Measurements from ENCODE around the gene TMLHE.
"Not testable (repeated sequence)": the region's sequence is repeated elsewhere in the genome, so short reads cannot be mapped to it uniquely, and the experiment has no call there.

TMLHE gene

GRCh38 chrX:155544881-155545280 lies 67.9 kb downstream of the TMLHE start:
- no CpG with 5 or more reads among the region's 2 CpGs for WGBS, 2 donors (ENCODE audit: extremely low coverage in 2 of 2, insufficient read length in 2 of 2, insufficient replicate concordance in 1 of 2)

GRCh38 chrX:155535866-155536265 lies 76.9 kb downstream of the TMLHE start:
- H2BK120ac ChIP-seq (ENCODE audit: low read depth, low read length), result no peak overlapping the region
- H2AK5ac ChIP-seq (ENCODE audit: low read depth, low read length), result no peak overlapping the region
- no peaks in the 10 kb centered on the region for H3K27me3 ChIP-seq (ENCODE audit: control insufficient read depth in 3 of 3, insufficient read depth in 3 of 3, low read depth in 1 of 3, low read length in 3 of 3)
- no peak overlapping the region for H2BK5ac ChIP-seq (ENCODE audit: low read length)
- no peak overlapping the region for H3K27ac ChIP-seq (replicated peaks; ENCODE audit: low read length)
- H3K4me1 ChIP-seq (ENCODE audit: control insufficient read depth in 2 of 2, insufficient read depth in 1 of 2, low read depth in 1 of 2, low read length in 2 of 2), result no peaks in the 10 kb centered on the region
- H3K9me3 ChIP-seq (replicated peaks in 1 of 2; ENCODE audit: control insufficient read depth in 2 of 2, insufficient read depth in 1 of 2, low read depth in 1 of 2, low read length in 2 of 2), result no peaks in the 10 kb centered on the region
- no peak overlapping the region for H3K4me3 ChIP-seq (ENCODE audit: low read length in 2 of 2)
- WGBS, 2 donors (ENCODE audit: extremely low coverage in 2 of 2, insufficient read length in 2 of 2, insufficient replicate concordance in 1 of 2), result no CpG with 5 or more reads among the region's 1 CpG
- no peak overlapping the region for H2BK12ac ChIP-seq (ENCODE audit: low read length)
- H4K91ac ChIP-seq (ENCODE audit: low read depth, low read length, poor library complexity), result no peak overlapping the region
- no peak overlapping the region for H3K4me2 ChIP-seq (ENCODE audit: insufficient read depth, low read length, poor library complexity, severe bottlenecking)
- no peak overlapping the region for H3K14ac ChIP-seq (ENCODE audit: low read length)
- no peak overlapping the region for H2AFZ ChIP-seq (ENCODE audit: low read length)
- H3K23ac ChIP-seq (ENCODE audit: low read depth, low read length, poor library complexity), result no peak overlapping the region
- no peaks in the 10 kb centered on the region for H3K36me3 ChIP-seq (replicated peaks in 1 of 2; ENCODE audit: control insufficient read depth in 2 of 2, insufficient read depth in 2 of 2, low read length in 2 of 2)
- DNase-seq (ENCODE audit: low spot score), result no peak
- H3K4ac ChIP-seq (ENCODE audit: low read length), result no peak overlapping the region
- H3K79me1 ChIP-seq (ENCODE audit: low read depth, low read length), result no peaks in the 10 kb centered on the region
- H3K9ac ChIP-seq (ENCODE audit: low read depth, low read length, poor library complexity), result no peak overlapping the region
- H4K8ac ChIP-seq (ENCODE audit: low read depth, low read length), result no peak overlapping the region
- no peak overlapping the region for H3K18ac ChIP-seq (ENCODE audit: low read length)
- H2BK15ac ChIP-seq (ENCODE audit: low read length), result no peak overlapping the region

More at GRCh38 chrX:155544881-155545280, 67.9 kb downstream of the TMLHE start:
- no peaks in the 10 kb centered on the region for H3K27me3 ChIP-seq (ENCODE audit: control insufficient read depth in 3 of 3, insufficient read depth in 3 of 3, low read depth in 1 of 3, low read length in 3 of 3)
- H3K4me1 ChIP-seq (ENCODE audit: control insufficient read depth in 2 of 2, insufficient read depth in 1 of 2, low read depth in 1 of 2, low read length in 2 of 2), result no peaks in the 10 kb centered on the region
- no peak for DNase-seq (ENCODE audit: low spot score)
- no peak overlapping the region for H3K4ac ChIP-seq (ENCODE audit: low read length)
- H2BK15ac ChIP-seq (ENCODE audit: low read length), result no peak overlapping the region
- no peak overlapping the region for H3K27ac ChIP-seq (replicated peaks; ENCODE audit: low read length)
- no peak overlapping the region for H4K8ac ChIP-seq (ENCODE audit: low read depth, low read length)
- H3K9me3 ChIP-seq (replicated peaks in 1 of 2; ENCODE audit: control insufficient read depth in 2 of 2, insufficient read depth in 1 of 2, low read depth in 1 of 2, low read length in 2 of 2), result peaks cover 2 to 11% of the 10 kb centered on the region in 2 donors
- no peak overlapping the region for H3K18ac ChIP-seq (ENCODE audit: low read length)
- no peak overlapping the region for H3K4me3 ChIP-seq (ENCODE audit: low read length in 2 of 2)
- no peak overlapping the region for H2BK5ac ChIP-seq (ENCODE audit: low read length)
- no peak overlapping the region for H2AK5ac ChIP-seq (ENCODE audit: low read depth, low read length)
- no peaks in the 10 kb centered on the region for H3K79me1 ChIP-seq (ENCODE audit: low read depth, low read length)
- H3K9ac ChIP-seq (ENCODE audit: low read depth, low read length, poor library complexity), result no peak overlapping the region
- no peak overlapping the region for H3K23ac ChIP-seq (ENCODE audit: low read depth, low read length, poor library complexity)
- H3K36me3 ChIP-seq (replicated peaks in 1 of 2; ENCODE audit: control insufficient read depth in 2 of 2, insufficient read depth in 2 of 2, low read length in 2 of 2), result peaks cover 3 to 10% of the 10 kb centered on the region in 2 donors
- H4K91ac ChIP-seq (ENCODE audit: low read depth, low read length, poor library complexity), result no peak overlapping the region
- H3K4me2 ChIP-seq (ENCODE audit: insufficient read depth, low read length, poor library complexity, severe bottlenecking), result no peak overlapping the region
- no peak overlapping the region for H2AFZ ChIP-seq (ENCODE audit: low read length)
- no peak overlapping the region for H2BK12ac ChIP-seq (ENCODE audit: low read length)
- no peak overlapping the region for H2BK120ac ChIP-seq (ENCODE audit: low read depth, low read length)
- no peak overlapping the region for H3K14ac ChIP-seq (ENCODE audit: low read length)

GRCh38 chrX:155534800-155535199 lies 78.0 kb downstream of the TMLHE start:
- no peak overlapping the region for H2BK12ac ChIP-seq (ENCODE audit: low read length)
- H3K4ac ChIP-seq (ENCODE audit: low read length), result no peak overlapping the region
- H2BK5ac ChIP-seq (ENCODE audit: low read length), result no peak overlapping the region
- no peak overlapping the region for H2AK5ac ChIP-seq (ENCODE audit: low read depth, low read length)
- H4K8ac ChIP-seq (ENCODE audit: low read depth, low read length), result no peak overlapping the region
- no peaks in the 10 kb centered on the region for H3K4me1 ChIP-seq (ENCODE audit: control insufficient read depth in 2 of 2, insufficient read depth in 1 of 2, low read depth in 1 of 2, low read length in 2 of 2)
- no peak overlapping the region for H4K91ac ChIP-seq (ENCODE audit: low read depth, low read length, poor library complexity)
- H3K79me1 ChIP-seq (ENCODE audit: low read depth, low read length), result no peaks in the 10 kb centered on the region
- no peak overlapping the region for H3K18ac ChIP-seq (ENCODE audit: low read length)
- H3K27ac ChIP-seq (replicated peaks; ENCODE audit: low read length), result no peak overlapping the region
- H3K14ac ChIP-seq (ENCODE audit: low read length), result no peak overlapping the region
- H3K4me3 ChIP-seq (ENCODE audit: low read length in 2 of 2), result no peak overlapping the region
- no peak overlapping the region for H2AFZ ChIP-seq (ENCODE audit: low read length)
- H3K27me3 ChIP-seq (ENCODE audit: control insufficient read depth in 3 of 3, insufficient read depth in 3 of 3, low read depth in 1 of 3, low read length in 3 of 3), result no peaks in the 10 kb centered on the region
- no peaks in the 10 kb centered on the region for H3K9me3 ChIP-seq (replicated peaks in 1 of 2; ENCODE audit: control insufficient read depth in 2 of 2, insufficient read depth in 1 of 2, low read depth in 1 of 2, low read length in 2 of 2)
- H3K4me2 ChIP-seq (ENCODE audit: insufficient read depth, low read length, poor library complexity, severe bottlenecking), result no peak overlapping the region
- DNase-seq (ENCODE audit: low spot score), result no peak
- H2BK15ac ChIP-seq (ENCODE audit: low read length), result no peak overlapping the region
- H2BK120ac ChIP-seq (ENCODE audit: low read depth, low read length), result no peak overlapping the region
- no peaks in the 10 kb centered on the region for H3K36me3 ChIP-seq (replicated peaks in 1 of 2; ENCODE audit: control insufficient read depth in 2 of 2, insufficient read depth in 2 of 2, low read length in 2 of 2)
- H3K23ac ChIP-seq (ENCODE audit: low read depth, low read length, poor library complexity), result no peak overlapping the region
- H3K9ac ChIP-seq (ENCODE audit: low read depth, low read length, poor library complexity), result no peak overlapping the region

GRCh38 chrX:155527023-155527422 lies 85.7 kb downstream of the TMLHE start:
- peaks cover 1 to 21% of the 10 kb centered on the region in 2 donors for H3K36me3 ChIP-seq (replicated peaks in 1 of 2; ENCODE audit: control insufficient read depth in 2 of 2, insufficient read depth in 2 of 2, low read length in 2 of 2)

More at GRCh38 chrX:155527023-155527422, 85.7 kb downstream of the TMLHE start:
- H2AK5ac ChIP-seq (ENCODE audit: low read depth, low read length); H3K14ac ChIP-seq (ENCODE audit: low read length); H3K9me3 ChIP-seq (replicated peaks in 1 of 2; ENCODE audit: control insufficient read depth in 2 of 2, insufficient read depth in 1 of 2, low read depth in 1 of 2, low read length in 2 of 2); H3K18ac ChIP-seq (ENCODE audit: low read length); H3K4me3 ChIP-seq (ENCODE audit: low read length in 2 of 2); DNase-seq (ENCODE audit: low spot score); H3K4me1 ChIP-seq (ENCODE audit: control insufficient read depth in 2 of 2, insufficient read depth in 1 of 2, low read depth in 1 of 2, low read length in 2 of 2); H3K27ac ChIP-seq (replicated peaks; ENCODE audit: low read length); H3K79me1 ChIP-seq (ENCODE audit: low read depth, low read length); H3K9ac ChIP-seq (ENCODE audit: low read depth, low read length, poor library complexity); H3K27me3 ChIP-seq (ENCODE audit: control insufficient read depth in 3 of 3, insufficient read depth in 3 of 3, low read depth in 1 of 3, low read length in 3 of 3); H3K4ac ChIP-seq (ENCODE audit: low read length); H2AFZ ChIP-seq (ENCODE audit: low read length); H3K4me2 ChIP-seq (ENCODE audit: insufficient read depth, low read length, poor library complexity, severe bottlenecking); H3K23ac ChIP-seq (ENCODE audit: low read depth, low read length, poor library complexity); H4K8ac ChIP-seq (ENCODE audit: low read depth, low read length); H2BK15ac ChIP-seq (ENCODE audit: low read length); H4K91ac ChIP-seq (ENCODE audit: low read depth, low read length, poor library complexity); H2BK120ac ChIP-seq (ENCODE audit: low read depth, low read length); H2BK12ac ChIP-seq (ENCODE audit: low read length); H2BK5ac ChIP-seq (ENCODE audit: low read length): not testable (repeated sequence)
- WGBS, 2 donors (ENCODE audit: extremely low coverage in 2 of 2, insufficient read length in 2 of 2, insufficient replicate concordance in 1 of 2), result no CpG with 5 or more reads among the region's 2 CpGs
